A549 (cell line): ENCODE data around the gene PITPNC1.

ENCODE experiments used
- CHD2 ChIP-seq: fragments of 150-350 bp; IDR thresholded peaks from 2 replicates; pipeline ENCODE4 v1.6.1; 2014; ENCODE audit warnings: low read length; ENCODE audit not compliant: partially characterized antibody
- CTCF ChIP-seq: fragments of >200 bp; sonication (Bioruptor Twin); formaldehyde crosslinking; IDR thresholded peaks from 3 replicates; pipeline ENCODE4 v1.5.1; 2016
- ESRRA ChIP-seq: fragments of 150-350 bp; IDR thresholded peaks from 2 replicates; pipeline ENCODE4 v1.6.1; 2014; ENCODE audit warnings: mild to moderate bottlenecking, low read length, borderline replicate concordance
- MYC ChIP-seq: IDR thresholded peaks from 2 replicates; pipeline ENCODE4 v1.6.1; 2012; ENCODE audit warnings: mild to moderate bottlenecking, inconsistent platforms, low read length, improper control_type of control experiment, borderline replicate concordance
- RFX5 ChIP-seq: fragments of 450-650 bp; IDR thresholded peaks from 2 replicates; pipeline ENCODE4 v1.7.1; 2014; ENCODE audit warnings: antibody characterized with exemption, mild to moderate bottlenecking, moderate library complexity

GRCh38 chr17:67624886-67625656 lies 248.0 kb downstream of the PITPNC1 start:
- TF ChIP-seq CHD2 (no peak), RFX5 (no peak), CTCF (no peak), ESRRA (no peak), MYC (no peak)
